Measurements from ENCODE around the gene EXOSC10.

The EXOSC10 gene

GRCh38 chr1:11107599-11107998 is 7.9 kb upstream of the EXOSC10 start:
- TF ChIP-seq TAF1 (IDR thresholded peaks at IDR 0.05; ENCODE audit: borderline replicate concordance, insufficient read depth, low read length), result no peak
- no peak for TF ChIP-seq SIN3A (IDR thresholded peaks at IDR 0.05; ENCODE audit: borderline replicate concordance, insufficient read depth, low read length)
- no peak for TF ChIP-seq POLR2AphosphoS5 (IDR thresholded peaks at IDR 0.05; ENCODE audit: low read depth, low read length)
- TF ChIP-seq FOXP2 (optimal IDR thresholded peaks at IDR 0.05; ENCODE audit: borderline replicate concordance, extremely low read depth, extremely low read length, insufficient read depth), result no peak
- no peak for TF ChIP-seq REST (IDR thresholded peaks at IDR 0.05; ENCODE audit: insufficient read depth in 1 of 2, low read depth in 2 of 2, low read length in 2 of 2)

GRCh38 chr1:11105586-11105985 is 5.9 kb upstream of the EXOSC10 start:
- TF ChIP-seq POLR2AphosphoS5 (IDR thresholded peaks at IDR 0.05; ENCODE audit: low read depth, low read length) (no peak), REST (IDR thresholded peaks at IDR 0.05; ENCODE audit: insufficient read depth in 1 of 2, low read depth in 2 of 2, low read length in 2 of 2) (no peak), TAF1 (IDR thresholded peaks at IDR 0.05; ENCODE audit: borderline replicate concordance, insufficient read depth, low read length) (no peak), SIN3A (IDR thresholded peaks at IDR 0.05; ENCODE audit: borderline replicate concordance, insufficient read depth, low read length) (no peak), FOXP2 (optimal IDR thresholded peaks at IDR 0.05; ENCODE audit: borderline replicate concordance, extremely low read depth, extremely low read length, insufficient read depth) (no peak)

DNA sequence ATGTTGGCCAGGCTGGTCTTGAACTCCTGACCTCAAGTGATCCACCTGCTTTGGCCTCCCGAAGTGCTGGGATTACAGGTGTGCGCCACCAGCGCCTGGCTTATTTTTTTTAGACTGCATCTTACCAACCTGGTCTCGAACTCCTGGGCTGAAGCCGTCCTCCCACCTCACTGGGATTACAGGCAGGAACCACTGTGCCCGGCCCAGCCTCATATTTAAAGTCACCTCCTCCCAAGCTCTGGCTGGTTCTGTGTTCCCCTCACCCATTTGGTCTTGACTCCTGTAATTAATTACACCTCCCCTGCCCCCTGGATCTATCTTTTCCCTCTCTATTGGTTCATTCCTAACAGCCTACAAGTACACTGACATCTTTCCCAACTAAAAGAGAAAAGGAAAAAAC is 1.7 kb upstream of the EXOSC10 start:
- TF ChIP-seq REST (IDR thresholded peaks at IDR 0.05; ENCODE audit: insufficient read depth in 1 of 2, low read depth in 2 of 2, low read length in 2 of 2), result no peak
- no peak for TF ChIP-seq TAF1 (IDR thresholded peaks at IDR 0.05; ENCODE audit: borderline replicate concordance, insufficient read depth, low read length)
- no peak for TF ChIP-seq SIN3A (IDR thresholded peaks at IDR 0.05; ENCODE audit: borderline replicate concordance, insufficient read depth, low read length)
- no peak for TF ChIP-seq POLR2AphosphoS5 (IDR thresholded peaks at IDR 0.05; ENCODE audit: low read depth, low read length)
- TF ChIP-seq FOXP2 (optimal IDR thresholded peaks at IDR 0.05; ENCODE audit: borderline replicate concordance, extremely low read depth, extremely low read length, insufficient read depth), result no peak

DNA sequence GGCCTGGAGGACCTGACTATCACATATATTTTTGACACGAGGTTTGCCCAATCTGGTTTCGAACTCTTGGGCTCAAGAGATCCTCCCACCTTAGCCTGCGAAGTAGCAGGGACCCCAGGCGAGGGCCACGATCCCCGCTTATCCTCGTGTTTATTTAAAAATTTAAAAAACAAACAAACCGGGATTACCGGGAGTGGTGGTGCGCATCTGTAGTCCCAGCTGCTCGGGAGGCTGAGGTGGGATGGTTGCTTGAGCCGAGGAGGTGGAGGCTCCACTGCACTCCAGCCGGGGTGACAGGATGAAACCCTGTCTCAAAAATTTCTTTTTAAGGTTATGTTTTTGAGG is 452 bp upstream of the EXOSC10 start:
- TF ChIP-seq TAF1 (IDR thresholded peaks at IDR 0.05; ENCODE audit: borderline replicate concordance, insufficient read depth, low read length) (no peak), REST (IDR thresholded peaks at IDR 0.05; ENCODE audit: insufficient read depth in 1 of 2, low read depth in 2 of 2, low read length in 2 of 2) (no peak), SIN3A (IDR thresholded peaks at IDR 0.05; ENCODE audit: borderline replicate concordance, insufficient read depth, low read length) (no peak), POLR2AphosphoS5 (IDR thresholded peaks at IDR 0.05; ENCODE audit: low read depth, low read length) (no peak), FOXP2 (optimal IDR thresholded peaks at IDR 0.05; ENCODE audit: borderline replicate concordance, extremely low read depth, extremely low read length, insufficient read depth) (no peak)

- TF ChIP-seq SIN3A (IDR thresholded peaks at IDR 0.05; ENCODE audit: borderline replicate concordance, insufficient read depth, low read length) (no peak), REST (IDR thresholded peaks at IDR 0.05; ENCODE audit: insufficient read depth in 1 of 2, low read depth in 2 of 2, low read length in 2 of 2) (no peak), FOXP2 (optimal IDR thresholded peaks at IDR 0.05; ENCODE audit: borderline replicate concordance, extremely low read depth, extremely low read length, insufficient read depth) (no peak), POLR2AphosphoS5 (IDR thresholded peaks at IDR 0.05; ENCODE audit: low read depth, low read length) (no peak)
Observed at GRCh38 chr1:11098931-11099309, 749 bp downstream of the EXOSC10 start.

All from PFSK-1 (cell line).